GM12875 (cell line): ENCODE measurements around the gene RIPPLY3.
"Not testable (repeated sequence)": the region's sequence is repeated elsewhere in the genome, so short reads cannot be mapped to it uniquely, and the experiment has no call there.

Source experiments
- H3K4me3 ChIP-seq: one replicate; pipeline ENCODE4 v1.5.1; 2011; ENCODE audit warnings: low read depth, low read length, control low read depth
- CTCF ChIP-seq: IDR thresholded peaks from 2 replicates; pipeline ENCODE4 v1.5.1; 2011; ENCODE audit warnings: low read depth, mild to moderate bottlenecking, control low read depth, inconsistent platforms, low read length, moderate library complexity, borderline replicate concordance; ENCODE audit not compliant: insufficient read depth

Gene RIPPLY3

GRCh38 chr21:36994501-36995158 is 11.9 kb upstream of the RIPPLY3 start:
- no peak overlapping the region for H3K4me3 ChIP-seq
- no peak for TF ChIP-seq CTCF

- not testable (repeated sequence) for H3K4me3 ChIP-seq
These were observed 11.2 kb upstream of the RIPPLY3 start for GRCh38 chr21:36995285-36995684.

DNA sequence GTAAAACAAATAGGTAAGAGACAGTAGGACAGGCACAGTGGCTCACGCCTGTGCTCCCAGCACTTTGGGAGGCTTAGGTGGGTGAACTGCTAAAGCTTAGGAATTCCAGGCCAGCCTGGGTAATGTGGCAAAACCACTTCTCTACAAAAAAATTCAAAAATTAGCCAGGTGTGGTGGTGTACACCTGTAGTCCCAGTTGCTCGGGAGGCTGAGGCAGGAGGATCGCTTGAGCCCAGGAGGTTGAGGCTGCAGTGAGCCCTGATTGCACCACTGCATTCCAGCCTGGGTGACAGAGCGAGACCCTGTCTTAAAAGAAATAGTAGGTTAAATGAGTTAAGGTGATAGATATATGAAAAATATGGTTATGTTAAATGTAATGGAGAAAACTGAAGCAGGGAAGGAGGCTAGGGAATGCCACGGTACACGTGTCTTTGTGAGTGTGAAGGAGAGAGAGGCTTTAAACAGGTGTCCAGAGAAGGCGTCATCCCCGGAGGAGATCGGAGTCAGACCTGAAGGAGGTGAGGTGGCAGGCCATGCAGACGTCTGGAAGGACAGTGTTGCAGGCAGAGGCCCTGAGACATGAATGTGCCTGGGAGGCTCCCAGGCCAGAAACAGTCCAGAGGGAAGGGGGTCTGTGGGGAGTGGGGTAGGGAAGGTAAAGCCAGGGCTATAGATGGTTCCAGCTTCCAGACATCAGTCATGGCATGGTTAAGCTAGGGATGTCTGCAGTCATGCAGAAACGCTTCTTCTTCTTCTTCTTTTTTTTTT is 7.2 kb upstream of the RIPPLY3 start:
- TF ChIP-seq CTCF: no peak
- no peak overlapping the region for H3K4me3 ChIP-seq

DNA sequence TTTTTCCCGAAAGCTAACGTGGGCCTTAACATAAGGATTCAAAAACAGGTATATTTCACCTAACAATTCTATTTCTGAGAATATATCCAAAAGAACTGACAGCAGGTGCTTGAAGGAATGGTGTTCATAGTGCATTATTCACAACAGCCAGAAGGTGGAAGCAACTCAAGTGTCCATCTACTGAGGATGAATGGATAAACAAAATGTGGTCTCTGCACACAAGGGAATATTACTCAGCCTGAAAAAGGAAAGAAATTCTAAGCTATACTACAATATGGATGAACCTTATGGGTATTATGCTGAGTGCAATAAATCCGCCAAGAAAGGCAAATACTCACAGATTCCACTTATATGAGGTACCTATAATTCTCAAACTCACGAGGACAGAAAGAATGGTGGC is 6.1 kb upstream of the RIPPLY3 start:
- no peak overlapping the region for H3K4me3 ChIP-seq
- no peak for TF ChIP-seq CTCF

DNA sequence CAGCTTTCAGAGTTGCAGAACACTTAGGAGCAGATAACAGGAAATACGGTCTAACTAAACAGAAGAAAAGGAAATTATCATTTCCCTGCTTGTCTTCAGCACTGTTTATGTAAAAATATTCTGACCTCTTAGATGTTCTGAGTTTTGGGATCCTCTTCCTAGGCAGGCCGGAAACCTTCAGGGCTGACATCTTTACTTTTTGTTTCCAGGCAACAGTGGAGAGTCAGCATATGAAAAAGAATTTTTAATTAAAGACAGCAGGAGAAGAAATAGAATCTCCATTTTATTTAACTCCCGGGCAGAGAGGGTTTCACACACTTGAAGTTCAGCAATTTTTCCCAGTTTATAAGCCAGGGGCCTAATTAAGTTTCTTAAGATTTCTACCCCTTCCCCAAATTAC is 5.1 kb upstream of the RIPPLY3 start:
- no peak for TF ChIP-seq CTCF
- no peak overlapping the region for H3K4me3 ChIP-seq

- H3K4me3 ChIP-seq: not testable (repeated sequence)
These were observed 3.7 kb upstream of the RIPPLY3 start for GRCh38 chr21:37002851-37003250.

- H3K4me3 ChIP-seq: not testable (repeated sequence)
These were observed 2.6 kb upstream of the RIPPLY3 start for GRCh38 chr21:37003917-37004316.

- no peak overlapping the region for H3K4me3 ChIP-seq
- no peak for TF ChIP-seq CTCF
These were observed 685 bp upstream of the RIPPLY3 start for GRCh38 chr21:37005548-37006485.
